ENCODE data around the gene SMIM1. TPM values are rescaled to one million over a fixed set of nuclear protein-coding genes. Genes with fewer than 3 reads are reported as not detected.
"Not testable (repeated sequence)": the region's sequence is repeated elsewhere in the genome, so short reads cannot be mapped to it uniquely, and the experiment has no call there.

SMIM1 gene
- 10 to 100 TPM in 1 of 4 donors, not detected in 3; 23.1 TPM for total RNA-seq

- Histone ChIP-seq H3K27me3 (no peaks in the 10 kb centered on the region), H3K27ac (peak within 1 kb of the TSS; percentile 71 to 92 (median 82)), H3K9me3 (no peaks in the 10 kb centered on the region), H3K4me3 (peak within 1 kb of the TSS; percentile 45 to 83 (median 62)), H3K36me3 (peaks cover 0 to 10% (median 0%) of the 10 kb centered on the region in 3 donors), H3K4me1 (peaks cover 0 to 52% (median 40%) of the 10 kb centered on the region in 4 donors)
- 25 to 26% methylated on average over 29 to 33 of the region's 55 CpGs for WGBS, 2 donors
- DNase-seq (ENCODE audit: low spot score in 2 of 2): no peak
- TF ChIP-seq CTCF (IDR thresholded peaks at IDR 0.05): no peak
Observed at GRCh38 chr1:3772715-3773571, at the start of gene SMIM1. Gene SMIM1, plus strand, starts transcription at chr1:3772749. Its CDS starts 2,625 bp downstream, at chr1:3775374.

- no peak for DNase-seq (ENCODE audit: low spot score in 2 of 2)
- H3K9me3 ChIP-seq: no peaks in the 10 kb centered on the region
- no peak for TF ChIP-seq CTCF (IDR thresholded peaks at IDR 0.05)
- TF ChIP-seq EP300 (IDR thresholded peaks at IDR 0.05): no peak
- TF ChIP-seq POLR2A (IDR thresholded peaks at IDR 0.05): no peak
- peaks cover 0 to 36% of the 10 kb centered on the region in 2 donors for H3K27me3 ChIP-seq
- WGBS, 2 donors: 73 to 88% methylated on average over 2 to 3 of the region's 3 CpGs
- H3K36me3 ChIP-seq: no peaks in the 10 kb centered on the region
- H3K4me1 ChIP-seq: peaks cover 0 to 4% (median 0%) of the 10 kb centered on the region in 4 donors
- H3K4me3 ChIP-seq: no peak overlapping the region
- H3K27ac ChIP-seq: no peak overlapping the region
Observed at GRCh38 chr1:3722846-3723245, 49.7 kb upstream of the SMIM1 start.

GRCh38 chr1:3724416-3725030 is 48.0 kb upstream of the SMIM1 start:
- H3K4me3 ChIP-seq, H3K27ac ChIP-seq, H3K36me3 ChIP-seq, H3K9me3 ChIP-seq, H3K4me1 ChIP-seq: not testable (repeated sequence)
- peak; percentile 30 to 53 for DNase-seq (ENCODE audit: low spot score in 2 of 2)
- peak; percentile 81 to 94 (median 88) for TF ChIP-seq CTCF (IDR thresholded peaks at IDR 0.05)
- WGBS, 2 donors: 30 to 35% methylated on average over 18 of the region's 18 CpGs
- peaks cover 0 to 36% of the 10 kb centered on the region in 2 donors for H3K27me3 ChIP-seq

- Histone ChIP-seq H3K4me3 (no peak overlapping the region), H3K27me3 (peaks cover 0 to 43% of the 10 kb centered on the region in 2 donors), H3K4me1 (no peaks in the 10 kb centered on the region), H3K27ac (no peak overlapping the region), H3K9me3 (no peaks in the 10 kb centered on the region), H3K36me3 (no peaks in the 10 kb centered on the region)
- 84 to 97% methylated on average over 2 of the region's 2 CpGs for WGBS, 2 donors
- TF ChIP-seq POLR2A (IDR thresholded peaks at IDR 0.05) (no peak), CTCF (IDR thresholded peaks at IDR 0.05) (no peak), EP300 (IDR thresholded peaks at IDR 0.05) (no peak)
- no peak for DNase-seq (ENCODE audit: low spot score in 2 of 2)
Observed at GRCh38 chr1:3725366-3725765, 47.2 kb upstream of the SMIM1 start.

Data from tibial nerve (tissue), 4 donors.